Measurements from ENCODE around the gene OR4K17.

DNA sequence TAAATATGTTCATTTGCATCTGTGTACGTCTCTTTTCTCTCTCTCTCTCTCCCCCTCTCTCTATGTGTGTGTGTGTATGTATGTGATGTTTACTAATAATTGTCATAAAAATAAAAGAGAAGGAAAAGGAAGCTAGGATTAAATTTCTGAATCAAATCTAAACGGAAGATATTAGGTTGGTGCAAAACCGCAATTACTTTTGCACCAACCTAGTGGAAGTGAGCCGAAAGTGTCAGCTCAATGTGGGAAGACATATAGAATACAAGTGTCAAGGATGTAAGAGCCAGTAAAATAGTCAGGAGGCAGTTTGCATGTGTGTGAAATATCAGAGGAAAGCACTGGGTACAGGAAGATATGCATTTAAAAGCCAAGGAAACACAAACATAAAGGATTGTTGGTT is 18.5 kb upstream of the OR4K17 start:
- TF ChIP-seq, protein P1, sequence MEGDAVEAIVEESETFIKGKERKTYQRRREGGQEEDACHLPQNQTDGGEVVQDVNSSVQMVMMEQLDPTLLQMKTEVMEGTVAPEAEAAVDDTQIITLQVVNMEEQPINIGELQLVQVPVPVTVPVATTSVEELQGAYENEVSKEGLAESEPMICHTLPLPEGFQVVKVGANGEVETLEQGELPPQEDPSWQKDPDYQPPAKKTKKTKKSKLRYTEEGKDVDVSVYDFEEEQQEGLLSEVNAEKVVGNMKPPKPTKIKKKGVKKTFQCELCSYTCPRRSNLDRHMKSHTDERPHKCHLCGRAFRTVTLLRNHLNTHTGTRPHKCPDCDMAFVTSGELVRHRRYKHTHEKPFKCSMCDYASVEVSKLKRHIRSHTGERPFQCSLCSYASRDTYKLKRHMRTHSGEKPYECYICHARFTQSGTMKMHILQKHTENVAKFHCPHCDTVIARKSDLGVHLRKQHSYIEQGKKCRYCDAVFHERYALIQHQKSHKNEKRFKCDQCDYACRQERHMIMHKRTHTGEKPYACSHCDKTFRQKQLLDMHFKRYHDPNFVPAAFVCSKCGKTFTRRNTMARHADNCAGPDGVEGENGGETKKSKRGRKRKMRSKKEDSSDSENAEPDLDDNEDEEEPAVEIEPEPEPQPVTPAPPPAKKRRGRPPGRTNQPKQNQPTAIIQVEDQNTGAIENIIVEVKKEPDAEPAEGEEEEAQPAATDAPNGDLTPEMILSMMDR (IDR thresholded peaks at IDR 0.05; ENCODE audit: borderline replicate concordance, extremely low read depth, low read length, poor library complexity, severe bottlenecking) = no peak
- TF ChIP-seq EZH2 (IDR thresholded peaks at IDR 0.05; ENCODE audit: borderline replicate concordance, low read depth, low read length, severe bottlenecking) = no peak
